Brain microvascular endothelial cell (primary cell): ENCODE results near the gene ETS2.

Experiments
- DNase-seq: peaks from one replicate; pipeline ENCODE4 v3.0.0-alpha.2; 2020
- H3K27ac ChIP-seq: fragments of 250-450 bp; sonication (Bioruptor Pico); 2 replicates; pipeline ENCODE4 v1.5.1; 2020; ENCODE audit warnings: mild to moderate bottlenecking, moderate library complexity
- H3K27me3 ChIP-seq: fragments of 250-450 bp; sonication (Bioruptor Pico); replicated peaks from 2 replicates; pipeline ENCODE4 v1.5.1; 2020; ENCODE audit warnings: mild to moderate bottlenecking
- H3K36me3 ChIP-seq: fragments of 250-450 bp; sonication (Bioruptor Pico); replicated peaks from 2 replicates; pipeline ENCODE4 v1.5.1; 2020; ENCODE audit warnings: mild to moderate bottlenecking
- H3K4me3 ChIP-seq: 2 replicates; pipeline ENCODE4 v1.5.1; 2011; ENCODE audit warnings: low read depth, mild to moderate bottlenecking, control low read depth, low read length, moderate library complexity
- CTCF ChIP-seq: IDR thresholded peaks from 2 replicates; pipeline ENCODE4 v1.5.1; 2011; ENCODE audit warnings: low read depth, mild to moderate bottlenecking, moderate library complexity, low read length, control low read depth, inconsistent platforms; ENCODE audit errors: missing control alignments
- in situ Hi-C: cut with HindIII; loops from 2 replicates; pipeline ENCODE4 v1.10.0; 2017; ENCODE audit warnings: low sequenced_read_pairs, low pct_ligation_motif_present

Gene ETS2

GRCh38 chr21:38857152-38857825 lies 51.6 kb downstream of the ETS2 start:
- Histone ChIP-seq H3K36me3 (no peaks in the 10 kb centered on the region), H3K4me3 (no peak overlapping the region), H3K27me3 (no peaks in the 10 kb centered on the region), H3K27ac (no peak overlapping the region)
- DNase-seq: no peak
- in situ Hi-C loops: no loop called here
- no peak for TF ChIP-seq CTCF

- Histone ChIP-seq H3K27ac (no peak overlapping the region), H3K36me3 (no peaks in the 10 kb centered on the region), H3K4me3 (no peak overlapping the region), H3K27me3 (no peaks in the 10 kb centered on the region)
- no peak for TF ChIP-seq CTCF
- DNase-seq: no peak
- in situ Hi-C loops: no loop called here
Measured at GRCh38 chr21:38858026-38858811, 52.5 kb downstream of the ETS2 start.

GRCh38 chr21:38858812-38859205 lies 53.1 kb downstream of the ETS2 start:
- H3K27ac ChIP-seq: no peak overlapping the region
- in situ Hi-C loops: no loop called here
- H3K36me3 ChIP-seq: no peaks in the 10 kb centered on the region
- DNase-seq: no peak
- H3K4me3 ChIP-seq: no peak overlapping the region
- no peak for TF ChIP-seq CTCF
- H3K27me3 ChIP-seq: no peaks in the 10 kb centered on the region

- no peak for TF ChIP-seq CTCF
- Histone ChIP-seq H3K36me3 (no peaks in the 10 kb centered on the region), H3K4me3 (no peak overlapping the region), H3K27me3 (no peaks in the 10 kb centered on the region), H3K27ac (no peak overlapping the region)
- in situ Hi-C loops: no loop called here
- no peak for DNase-seq
Measured at GRCh38 chr21:38859852-38860251, 54.1 kb downstream of the ETS2 start.

- in situ Hi-C loops: no loop called here
- no peak for DNase-seq
- Histone ChIP-seq H3K27ac (no peak overlapping the region), H3K4me3 (no peak overlapping the region), H3K27me3 (no peaks in the 10 kb centered on the region), H3K36me3 (no peaks in the 10 kb centered on the region)
- TF ChIP-seq CTCF: no peak
Measured at GRCh38 chr21:38861056-38861455, 55.3 kb downstream of the ETS2 start.
